Common myeloid progenitor, CD34-positive (primary cell): ENCODE data around the gene APOC3.

Source experiments
- CTCF ChIA-PET: fragments of 350-600 bp; sonication (Branson Sonifier 250); formaldehyde crosslinking; loops from one replicate; lab custom pipeline; 2021; ENCODE audit warnings: antibody characterized with exemption; lab: Charles Lee
- POLR2A ChIA-PET: fragments of 350-600 bp; sonication (Branson Sonifier 250); formaldehyde crosslinking; loops from one replicate; lab custom pipeline; 2021; ENCODE audit warnings: antibody characterized with exemption; lab: Charles Lee
- DNase-seq, 3 donors: peaks; one replicate each; pipeline versions ENCODE4 v3.0.0 to v3.0.0-alpha.2; 2013
- H3K27ac ChIP-seq, 2 experiments: 1 replicate in 1 of 2; 2 replicates in 1 of 2; pipeline ENCODE4 v1.7.0; 2013; ENCODE audit warnings: inconsistent platforms in 2 of 2, low read length in 2 of 2, mild to moderate bottlenecking in 2 of 2, low read depth in 1 of 2, moderate library complexity in 1 of 2; ENCODE audit not compliant: severe bottlenecking in 2 of 2, insufficient read depth in 1 of 2, poor library complexity in 1 of 2
- H3K27me3 ChIP-seq, 5 experiments: replicated peaks in 2 of 5; 1 replicate in 3 of 5; 2 replicates in 2 of 5; pipeline versions ENCODE4 v1.6.1 to v1.7.0; 2013; ENCODE audit warnings: low read length in 4 of 5, mild to moderate bottlenecking in 2 of 5, moderate library complexity in 2 of 5, inconsistent platforms in 1 of 5; ENCODE audit not compliant: insufficient read depth in 5 of 5, control insufficient read depth in 4 of 5
- H3K36me3 ChIP-seq, 4 experiments: 1 replicate in 2 of 4; 2 replicates in 2 of 4; pipeline versions ENCODE4 v1.6.1 to v1.7.0; 2013; ENCODE audit warnings: low read length in 3 of 4, control low read depth in 1 of 4, mild to moderate bottlenecking in 1 of 4; ENCODE audit not compliant: control insufficient read depth in 4 of 4, insufficient read depth in 4 of 4
- H3K4me1 ChIP-seq, 4 experiments: 1 replicate in 3 of 4; 2 replicates in 1 of 4; pipeline versions ENCODE4 v1.6.1 to v1.7.1; 2013; ENCODE audit warnings: low read length in 3 of 4, mild to moderate bottlenecking in 3 of 4, control low read depth in 1 of 4, inconsistent platforms in 1 of 4, moderate library complexity in 1 of 4; ENCODE audit not compliant: control insufficient read depth in 4 of 4, insufficient read depth in 4 of 4; ENCODE audit errors: control extremely low read depth in 1 of 4
- H3K4me3 ChIP-seq, 7 experiments: 1 replicate in 4 of 7; 2 replicates in 3 of 7; pipeline versions ENCODE4 v1.5.1 to v1.7.0; 2013; ENCODE audit warnings: mild to moderate bottlenecking in 7 of 7, low read length in 6 of 7, moderate library complexity in 6 of 7, inconsistent platforms in 2 of 7, low read depth in 2 of 7, control low read depth in 1 of 7; ENCODE audit not compliant: insufficient read depth in 4 of 7, control insufficient read depth in 1 of 7; ENCODE audit errors: extremely low read depth in 1 of 7
- H3K9me3 ChIP-seq, 5 experiments: 1 replicate in 4 of 5; 2 replicates in 1 of 5; pipeline versions ENCODE4 v1.6.1 to v1.7.1; 2013; ENCODE audit warnings: low read length in 4 of 5, mild to moderate bottlenecking in 2 of 5, inconsistent platforms in 1 of 5, low read depth in 1 of 5, moderate library complexity in 1 of 5; ENCODE audit not compliant: control insufficient read depth in 4 of 5, insufficient read depth in 2 of 5; ENCODE audit errors: control extremely low read depth in 1 of 5
- WGBS: methylation state at CpG from one replicate; pipeline ENCODE4 v1.1.5; 2013; ENCODE audit not compliant: insufficient coverage; 5-methylcytosine and 5-hydroxymethylcytosine counted together

The APOC3 gene

GRCh38 chr11:116849060-116849459 is 19.4 kb downstream of the APOC3 start:
- Histone ChIP-seq H3K27me3 (no peaks in the 10 kb centered on the region), H3K4me3 (peak overlapping the region in 1 of 7 experiments; percentile 26), H3K4me1 (peaks cover 38 to 59% (median 55%) of the 10 kb centered on the region in 4 experiments), H3K27ac (peak overlapping the region in 1 of 2 experiments; percentile 25), H3K9me3 (no peaks in the 10 kb centered on the region), H3K36me3 (peaks cover 7 to 42% (median 32%) of the 10 kb centered on the region in 4 experiments)
- no peak for DNase-seq
- ChIA-PET CTCF (interaction anchor here (1.0 to 9.7 kb wide), 6 partner anchors 10 to 377 kb away, joined by 3 to 97 read pairs (median 5); partner anchors contain the start of genes APOA1 and APOA5), POLR2A (no interaction called here)
- 97% methylated on average over 12 of the region's 12 CpGs for WGBS

GRCh38 chr11:116849486-116849885 is 19.8 kb downstream of the APOC3 start:
- Histone ChIP-seq H3K27ac (peak overlapping the region in 1 of 2 experiments; percentile 25), H3K9me3 (no peaks in the 10 kb centered on the region), H3K4me1 (peaks cover 40 to 63% (median 59%) of the 10 kb centered on the region in 4 experiments), H3K27me3 (no peaks in the 10 kb centered on the region), H3K4me3 (peak overlapping the region in 2 of 7 experiments; percentile 6 to 48), H3K36me3 (peaks cover 7 to 42% (median 33%) of the 10 kb centered on the region in 4 experiments)
- CTCF ChIA-PET = interaction anchor here (0.9 to 9.7 kb wide), 9 partner anchors 10 to 377 kb away, joined by 3 to 97 read pairs (median 4); partner anchors contain the start of genes APOA1 and APOA5
- POLR2A ChIA-PET = interaction anchor here (0.6 to 1.3 kb wide), 2 partner anchors 38 to 62 kb away, joined by 3 to 4 read pairs; no protein-coding TSS in a partner anchor
- 25% methylated on average over 5 of the region's 6 CpGs for WGBS
- peak in 2 of 3 donors; percentile 92 to 94 for DNase-seq

GRCh38 chr11:116851626-116852025 is 21.9 kb downstream of the APOC3 start:
- ChIA-PET POLR2A (interaction anchor here (1.1 kb wide), 1 partner anchor 16 kb away, joined by 3 read pairs; no protein-coding TSS in a partner anchor), CTCF (interaction anchor here (1.0 to 9.7 kb wide), 10 partner anchors 10 to 255 kb away, joined by 3 to 97 read pairs (median 4); partner anchors contain the start of genes APOA1 and APOA5)
- Histone ChIP-seq H3K4me3 (peak overlapping the region in 5 of 7 experiments; percentile 29 to 63 (median 46)), H3K9me3 (no peaks in the 10 kb centered on the region), H3K36me3 (peaks cover 2 to 27% (median 24%) of the 10 kb centered on the region in 4 experiments), H3K4me1 (peaks cover 40 to 77% (median 73%) of the 10 kb centered on the region in 4 experiments), H3K27me3 (no peaks in the 10 kb centered on the region), H3K27ac (peak overlapping the region; percentile 41 to 87)
- DNase-seq = peak; percentile 76 to 91 (median 88)
- no CpG with 5 or more reads among the region's 7 CpGs for WGBS

- ChIA-PET CTCF (interaction anchor here (1.1 to 9.7 kb wide), 13 partner anchors 10 to 327 kb away, joined by 3 to 97 read pairs (median 4); partner anchors contain the start of genes APOA1 and APOA5), POLR2A (interaction anchor here (0.5 to 1.2 kb wide), 3 partner anchors 17 to 376 kb away, joined by 3 to 6 read pairs (median 4); no protein-coding TSS in a partner anchor)
- peak in 2 of 3 donors; percentile 24 to 42 for DNase-seq
- H3K27me3 ChIP-seq = no peaks in the 10 kb centered on the region
- WGBS = 56% methylated on average over 4 of the region's 5 CpGs
- peaks cover 40 to 77% (median 73%) of the 10 kb centered on the region in 4 experiments for H3K4me1 ChIP-seq
- H3K9me3 ChIP-seq = no peaks in the 10 kb centered on the region
- peaks cover 4 to 27% (median 19%) of the 10 kb centered on the region in 4 experiments for H3K36me3 ChIP-seq
- H3K27ac ChIP-seq = peak overlapping the region; percentile 40 to 87
- peak overlapping the region in 4 of 7 experiments; percentile 29 to 63 (median 48) for H3K4me3 ChIP-seq
Measured at GRCh38 chr11:116852261-116853031, 22.7 kb downstream of the APOC3 start.

DNA sequence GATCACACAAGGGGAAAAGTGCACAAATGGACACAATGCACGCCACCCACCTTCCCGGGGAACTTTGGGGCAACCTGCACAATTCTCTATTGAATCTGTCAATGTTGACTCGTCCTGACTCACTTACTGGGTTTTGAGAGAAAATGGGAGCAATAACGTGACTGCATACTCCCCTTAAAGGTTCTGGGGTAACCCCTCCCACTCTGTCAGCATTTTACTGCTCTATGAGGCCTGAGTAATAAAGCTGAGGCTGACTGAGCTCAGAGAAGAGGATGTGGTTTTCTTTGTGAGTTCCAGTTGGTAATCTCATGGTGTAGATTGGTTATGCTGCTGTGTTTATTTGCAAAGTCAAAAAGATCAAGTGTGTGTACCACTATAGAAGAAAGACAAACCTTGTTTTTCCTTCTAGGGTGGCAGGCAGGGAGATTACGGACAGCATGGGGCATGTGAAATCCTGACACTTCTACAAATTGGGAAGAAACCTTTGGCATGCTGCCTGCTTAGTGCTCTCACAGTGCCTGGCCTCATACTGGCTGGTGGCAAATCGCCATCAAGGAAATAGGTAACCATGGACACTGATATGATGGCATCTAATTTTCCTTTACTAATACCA is 23.9 kb downstream of the APOC3 start:
- peak; percentile 89 to 98 (median 97) for DNase-seq
- Histone ChIP-seq H3K9me3 (no peaks in the 10 kb centered on the region), H3K36me3 (peaks cover 4 to 31% (median 25%) of the 10 kb centered on the region in 4 experiments), H3K27me3 (no peaks in the 10 kb centered on the region), H3K4me1 (peaks cover 40 to 73% (median 72%) of the 10 kb centered on the region in 4 experiments), H3K27ac (peak overlapping the region; percentile 79 to 87), H3K4me3 (peak overlapping the region in 2 of 7 experiments; percentile 27 to 57)
- CTCF ChIA-PET = interaction anchor here (0.7 to 9.7 kb wide), 15 partner anchors 10 to 326 kb away, joined by 3 to 97 read pairs (median 4); partner anchors contain the start of genes APOA1 and APOA5
- 39% methylated on average over 4 of the region's 6 CpGs for WGBS
- POLR2A ChIA-PET = interaction anchor here (0.7 to 1.2 kb wide), 5 partner anchors 12 to 146 kb away, joined by 3 to 6 read pairs (median 4); no protein-coding TSS in a partner anchor

- no peaks in the 10 kb centered on the region for H3K27me3 ChIP-seq
- H3K27ac ChIP-seq = peak overlapping the region; percentile 26 to 63
- no peak overlapping the region for H3K4me3 ChIP-seq
- H3K36me3 ChIP-seq = peaks cover 9 to 47% (median 34%) of the 10 kb centered on the region in 4 experiments
- ChIA-PET POLR2A (no interaction called here), CTCF (interaction anchor here (0.9 to 9.7 kb wide), 4 partner anchors 11 to 33 kb away, joined by 3 to 97 read pairs (median 6); partner anchors contain the start of gene APOA1)
- no peaks in the 10 kb centered on the region for H3K9me3 ChIP-seq
- WGBS = 15% methylated on average over 4 of the region's 7 CpGs
- H3K4me1 ChIP-seq = peaks cover 32 to 60% (median 54%) of the 10 kb centered on the region in 4 experiments
- DNase-seq = peak in 2 of 3 donors; percentile 24 to 32
Measured at GRCh38 chr11:116855413-116855812, 25.7 kb downstream of the APOC3 start.
